Regular cardiac myocyte (primary cell): Measurements from ENCODE around the gene CEACAM7. TPM values are rescaled to one million over a fixed set of nuclear protein-coding genes. Genes with fewer than 3 reads are reported as not detected.

Source experiments
- total RNA-seq: library from RNA; depleted of rRNA; stranded (reverse); fragments of >200 nt; gene quantifications from 2 replicates; pipeline ENCODE4 v1.2.3, GENCODE V29; 2014

The CEACAM7 gene
- total RNA-seq = not detected in 2 replicates

DNA sequence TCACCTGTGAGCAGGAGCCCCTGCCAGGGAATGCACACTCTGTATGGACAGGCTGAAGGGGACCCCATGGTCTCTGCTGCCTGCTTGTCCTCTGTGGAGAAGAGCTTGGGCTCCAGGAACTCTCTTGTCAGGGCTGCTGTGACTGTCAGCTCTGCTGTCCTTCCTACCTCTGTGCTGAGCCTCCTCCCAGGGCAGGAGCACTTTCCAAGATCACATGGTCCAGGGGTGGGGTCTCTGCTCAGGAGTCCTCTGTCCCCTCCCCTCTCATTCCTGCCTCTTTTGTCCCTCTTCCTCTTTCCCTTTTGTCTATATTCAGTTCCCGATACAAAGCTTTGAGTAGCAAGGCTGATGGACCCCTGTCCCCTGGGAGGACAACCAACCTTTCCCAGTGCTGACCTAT is at the start of gene CEACAM7:
Gene CEACAM7, minus strand, starts transcription at position 173 of the 400 bp plus-strand sequence. Its CDS starts 105 bp downstream, at position 68.

DNA sequence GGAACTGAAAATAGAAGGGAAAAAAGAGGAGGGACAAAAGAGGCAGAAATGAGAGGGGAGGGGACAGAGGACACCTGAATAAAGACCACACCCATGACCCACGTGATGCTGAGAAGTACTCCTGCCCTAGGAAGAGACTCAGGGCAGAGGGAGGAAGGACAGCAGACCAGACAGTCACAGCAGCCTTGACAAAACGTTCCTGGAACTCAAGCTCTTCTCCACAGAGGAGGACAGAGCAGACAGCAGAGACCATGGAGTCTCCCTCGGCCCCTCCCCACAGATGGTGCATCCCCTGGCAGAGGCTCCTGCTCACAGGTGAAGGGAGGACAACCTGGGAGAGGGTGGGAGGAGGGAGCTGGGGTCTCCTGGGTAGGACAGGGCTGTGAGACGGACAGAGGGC is 20.4 kb upstream of the CEACAM7 start, which contains the start of gene CEACAM5:
Gene CEACAM5, plus strand, starts transcription at position 146 of the 400 bp plus-strand sequence. Its CDS starts 106 bp downstream, at position 252.

DNA sequence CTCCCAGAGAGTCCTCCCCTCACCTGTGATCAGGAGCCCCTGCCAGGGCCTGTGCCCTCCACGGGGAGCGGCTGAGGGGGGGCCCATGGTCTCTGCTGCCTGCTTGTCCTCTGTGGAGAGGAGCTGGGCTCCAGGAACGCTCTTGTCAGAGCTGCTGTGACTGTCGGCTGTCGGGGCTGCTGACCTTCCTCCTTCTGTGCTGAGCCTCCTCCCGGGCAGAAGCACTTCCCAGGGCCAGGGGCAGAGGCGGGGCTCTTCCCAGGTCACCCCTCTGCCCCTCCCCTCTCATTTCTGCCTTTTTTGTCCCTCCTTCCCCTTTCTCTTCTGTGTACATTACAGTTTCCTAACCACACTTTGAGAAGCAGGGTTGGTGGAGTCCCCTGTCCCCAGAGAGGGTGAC is 61.2 kb downstream of the CEACAM7 start, which contains the start of gene CEACAM4:
Gene CEACAM4, minus strand, starts transcription at position 198 of the 400 bp plus-strand sequence. Its CDS starts 111 bp downstream, at position 87.

Other genes starting within 250 kb of the CEACAM7 start
- 21.4 and 43.5 TPM in 2 replicates for gene DMAC2, start 248.4 kb downstream of the CEACAM7 start, total RNA-seq
- gene ERICH4, start 245.1 kb downstream of the CEACAM7 start, total RNA-seq = not detected in 2 replicates
- gene CEACAM21, start 112.1 kb downstream of the CEACAM7 start, total RNA-seq = 0.28 TPM in 1 of 2 replicates, not detected in the other
- not detected in 2 replicates for gene CEACAM4, start 61.2 kb downstream of the CEACAM7 start, total RNA-seq
- not detected in 2 replicates for gene CEACAM5, start 20.4 kb upstream of the CEACAM7 start, total RNA-seq
- gene CEACAM6, start 67.3 kb upstream of the CEACAM7 start, total RNA-seq = not detected in 2 replicates
- gene CEACAM3, start 108.3 kb upstream of the CEACAM7 start, total RNA-seq = not detected in 2 replicates
- not detected in 2 replicates for gene LYPD4, start 156.4 kb upstream of the CEACAM7 start, total RNA-seq
- gene DMRTC2, start 156.8 kb upstream of the CEACAM7 start, total RNA-seq = not detected in 2 replicates
- 1,514 and 2,811 TPM in 2 replicates for gene RPS19, start 172.0 kb upstream of the CEACAM7 start, total RNA-seq
- gene CD79A, start 189.0 kb upstream of the CEACAM7 start, total RNA-seq = 0.19 TPM in 1 of 2 replicates, not detected in the other
- 25.1 and 51.6 TPM in 2 replicates for gene ARHGEF1, start 194.9 kb upstream of the CEACAM7 start, total RNA-seq
- gene ERFL, start 240.2 kb upstream of the CEACAM7 start, total RNA-seq = under 0.01 TPM in 1 of 2 replicates, not detected in the other